HUES6 (cell line): Measurements from ENCODE around the gene SGCD.

Source experiments
- H3K27ac ChIP-seq: 2 replicates; pipeline ENCODE4 v1.7.0; 2013; ENCODE audit warnings: low read depth, mild to moderate bottlenecking, low read length, inconsistent platforms
- H3K27me3 ChIP-seq: 2 replicates; pipeline ENCODE4 v1.6.1; 2013; ENCODE audit warnings: low read length; ENCODE audit not compliant: control insufficient read depth, insufficient read depth
- H3K36me3 ChIP-seq: 2 replicates; pipeline ENCODE4 v1.6.1; 2013; ENCODE audit warnings: low read length; ENCODE audit not compliant: control insufficient read depth, insufficient read depth
- H3K4me1 ChIP-seq: 2 replicates; pipeline ENCODE4 v1.6.1; 2013; ENCODE audit warnings: low read length; ENCODE audit not compliant: control insufficient read depth, insufficient read depth
- H3K4me3 ChIP-seq: 2 replicates; pipeline ENCODE4 v1.5.1; 2013; ENCODE audit warnings: low read depth, low read length
- H3K9ac ChIP-seq: one replicate; pipeline ENCODE4 v1.6.1; 2013; ENCODE audit warnings: mild to moderate bottlenecking, low read length
- H3K9me3 ChIP-seq: 2 replicates; pipeline ENCODE4 v1.6.1; 2013; ENCODE audit warnings: low read depth, low read length; ENCODE audit not compliant: control insufficient read depth, insufficient read depth

The SGCD gene

DNA sequence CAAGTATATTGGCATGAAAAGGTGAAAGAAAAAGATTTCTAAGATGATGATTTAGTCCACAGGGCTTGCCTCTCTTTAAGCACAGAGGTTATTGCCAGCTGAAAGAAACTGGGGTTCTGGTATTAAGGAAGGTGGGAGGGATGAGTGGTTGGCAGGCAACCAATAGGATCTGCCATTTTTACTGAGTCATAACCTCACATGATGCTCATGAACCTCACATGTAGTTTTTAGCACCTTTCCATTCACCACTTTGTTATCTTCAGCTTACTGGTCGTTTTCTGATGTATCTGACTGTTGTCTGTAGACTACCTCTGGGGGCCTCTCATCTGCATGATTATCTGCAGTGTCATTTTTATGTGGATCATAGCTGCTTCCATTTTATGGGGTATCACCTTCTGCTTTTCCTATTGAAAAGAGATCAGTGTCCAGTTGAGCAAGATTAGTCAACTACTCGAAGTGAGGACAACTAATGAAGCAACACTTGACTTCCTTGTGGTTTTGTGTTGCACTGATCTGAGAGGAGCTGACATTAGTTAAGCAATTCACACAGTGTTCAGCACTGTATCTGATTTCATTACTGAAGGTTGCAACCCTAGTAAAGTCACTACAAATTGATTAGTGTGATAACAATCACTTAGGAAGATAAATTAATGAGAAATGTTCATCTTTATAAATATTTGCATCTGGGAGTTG, 186.3 kb downstream of the SGCD start:
- no peak overlapping the region for H3K4me3 ChIP-seq
- no peak overlapping the region for H3K27ac ChIP-seq
- H3K4me1 ChIP-seq: no peaks in the 10 kb centered on the region
- no peak overlapping the region for H3K9ac ChIP-seq
- H3K27me3 ChIP-seq: no peaks in the 10 kb centered on the region
- 0 out of 2 replicates have a peak, but pooled peaks cover 3% of the 10 kb centered on the region for H3K9me3 ChIP-seq
- H3K36me3 ChIP-seq: no peaks in the 10 kb centered on the region

DNA sequence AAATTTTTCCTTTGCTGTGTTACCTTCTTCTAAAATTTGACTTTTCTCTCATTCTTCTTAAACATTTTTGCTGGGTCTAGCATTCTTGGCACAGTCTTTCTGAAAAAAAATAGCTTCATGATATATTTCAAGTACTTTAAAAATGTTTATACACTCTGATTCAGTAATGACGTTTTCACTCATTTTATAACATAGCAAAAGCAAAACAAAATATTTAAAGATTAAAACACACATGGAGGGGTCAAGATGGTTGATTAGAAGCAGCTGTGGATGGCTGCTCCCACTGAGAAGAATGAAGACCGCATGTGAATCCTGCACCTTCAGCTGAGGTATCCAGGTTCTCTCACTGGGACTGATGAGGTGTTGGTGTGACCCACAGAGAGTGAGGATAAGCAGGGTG, 188.2 kb downstream of the SGCD start:
- Histone ChIP-seq H3K9ac (no peak overlapping the region), H3K4me3 (no peak overlapping the region), H3K9me3 (0 out of 2 replicates have a peak, but pooled peaks cover 3% of the 10 kb centered on the region), H3K27me3 (no peaks in the 10 kb centered on the region), H3K36me3 (no peaks in the 10 kb centered on the region), H3K27ac (no peak overlapping the region), H3K4me1 (no peaks in the 10 kb centered on the region)

DNA sequence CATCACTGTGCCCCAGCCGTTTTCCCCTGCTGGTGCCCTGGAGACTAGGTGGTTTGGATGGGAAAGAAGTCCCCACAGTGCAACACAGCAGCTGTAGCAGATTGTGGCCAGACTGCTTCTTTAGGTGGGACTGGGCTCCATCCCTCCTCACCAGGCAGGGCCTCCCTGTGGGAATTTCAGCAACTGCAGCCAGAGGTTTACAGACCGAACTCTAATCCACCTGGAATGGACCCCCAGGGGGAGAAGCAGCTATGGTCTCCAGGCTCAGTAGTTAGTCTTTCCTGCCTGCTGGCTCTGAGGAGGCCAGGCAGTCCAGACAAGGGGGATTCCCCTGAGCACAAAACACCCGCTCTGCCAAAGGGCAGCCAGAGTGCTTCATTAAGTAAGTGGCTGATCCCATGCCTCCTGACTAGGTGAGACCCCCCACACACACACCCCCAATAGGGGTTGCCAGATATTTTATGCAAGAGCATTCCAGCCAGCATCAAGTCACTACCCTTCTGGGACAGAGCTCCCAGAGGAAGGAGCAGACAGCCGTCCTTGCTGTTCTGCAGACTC, 188.9 kb downstream of the SGCD start:
- 0 out of 2 replicates have a peak, but pooled peaks cover 3% of the 10 kb centered on the region for H3K9me3 ChIP-seq
- H3K36me3 ChIP-seq: no peaks in the 10 kb centered on the region
- no peaks in the 10 kb centered on the region for H3K27me3 ChIP-seq
- H3K9ac ChIP-seq: no peak overlapping the region
- no peak overlapping the region for H3K27ac ChIP-seq
- H3K4me3 ChIP-seq: no peak overlapping the region
- H3K4me1 ChIP-seq: no peaks in the 10 kb centered on the region

DNA sequence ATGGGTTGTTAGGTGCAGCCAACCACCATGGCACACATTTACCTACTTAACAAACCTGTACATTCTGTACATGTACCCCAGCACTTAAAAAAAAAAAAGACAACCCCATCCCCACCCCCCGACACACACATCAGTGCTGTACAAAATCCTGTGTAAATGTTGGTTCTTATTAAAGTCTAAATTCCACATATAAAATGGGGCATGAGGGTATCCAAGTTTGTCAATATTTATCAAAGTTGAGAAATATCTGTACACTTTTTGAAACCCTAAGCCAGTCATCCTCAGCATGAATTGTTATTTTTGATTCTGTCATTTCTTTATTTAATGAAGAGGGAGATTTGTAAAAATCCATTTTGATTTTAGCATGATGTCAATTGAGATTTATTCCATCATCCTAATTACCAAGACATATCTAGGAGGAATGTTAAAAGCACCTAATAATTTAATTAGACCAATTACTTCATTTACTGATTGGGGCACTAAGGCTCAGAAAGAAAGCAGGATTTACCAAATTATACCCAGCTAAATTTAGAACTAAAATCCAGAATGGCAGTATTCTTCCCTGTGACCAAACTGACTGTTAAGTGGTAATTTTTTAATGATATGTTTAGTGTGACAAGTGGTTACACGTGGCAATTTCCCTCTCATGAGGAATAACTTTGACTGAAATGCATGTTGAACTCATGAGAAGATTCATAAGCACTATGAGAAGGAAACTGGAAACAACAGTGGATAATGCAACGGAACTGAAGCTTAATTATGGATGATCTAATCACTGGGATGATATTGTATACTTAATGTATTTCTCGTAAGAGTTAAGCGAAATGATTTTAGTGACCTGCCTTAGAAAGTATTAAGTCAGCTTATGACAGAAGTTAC, 195.9 kb downstream of the SGCD start:
- Histone ChIP-seq H3K36me3 (no peaks in the 10 kb centered on the region), H3K9ac (no peak overlapping the region), H3K4me1 (no peaks in the 10 kb centered on the region), H3K9me3 (peaks cover 3% of the 10 kb centered on the region; the same call in 1 of the 2 replicates), H3K27me3 (no peaks in the 10 kb centered on the region), H3K4me3 (no peak overlapping the region), H3K27ac (no peak overlapping the region)

DNA sequence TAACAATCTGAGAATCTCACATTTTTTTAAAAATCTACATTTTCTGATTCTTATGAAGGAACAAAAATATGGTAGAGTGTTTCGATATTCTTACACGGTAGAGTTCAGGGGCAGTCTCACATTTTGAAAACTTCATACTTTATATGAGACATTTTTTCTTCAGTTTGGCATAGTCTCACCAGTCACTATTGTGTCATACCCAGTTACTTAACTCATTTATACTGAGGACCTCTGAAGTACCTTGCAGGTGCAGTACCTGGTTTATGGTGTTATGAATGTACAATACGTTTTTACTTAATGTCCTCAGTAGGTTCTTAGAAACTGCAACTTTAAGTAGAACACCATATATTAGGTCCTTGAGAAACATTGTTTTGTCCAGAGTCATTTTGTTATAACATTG, 196.6 kb downstream of the SGCD start:
- Histone ChIP-seq H3K9ac (no peak overlapping the region), H3K9me3 (peaks cover 3% of the 10 kb centered on the region; the same call in 1 of the 2 replicates), H3K4me3 (no peak overlapping the region), H3K27ac (no peak overlapping the region), H3K36me3 (no peaks in the 10 kb centered on the region), H3K27me3 (no peaks in the 10 kb centered on the region), H3K4me1 (no peaks in the 10 kb centered on the region)

DNA sequence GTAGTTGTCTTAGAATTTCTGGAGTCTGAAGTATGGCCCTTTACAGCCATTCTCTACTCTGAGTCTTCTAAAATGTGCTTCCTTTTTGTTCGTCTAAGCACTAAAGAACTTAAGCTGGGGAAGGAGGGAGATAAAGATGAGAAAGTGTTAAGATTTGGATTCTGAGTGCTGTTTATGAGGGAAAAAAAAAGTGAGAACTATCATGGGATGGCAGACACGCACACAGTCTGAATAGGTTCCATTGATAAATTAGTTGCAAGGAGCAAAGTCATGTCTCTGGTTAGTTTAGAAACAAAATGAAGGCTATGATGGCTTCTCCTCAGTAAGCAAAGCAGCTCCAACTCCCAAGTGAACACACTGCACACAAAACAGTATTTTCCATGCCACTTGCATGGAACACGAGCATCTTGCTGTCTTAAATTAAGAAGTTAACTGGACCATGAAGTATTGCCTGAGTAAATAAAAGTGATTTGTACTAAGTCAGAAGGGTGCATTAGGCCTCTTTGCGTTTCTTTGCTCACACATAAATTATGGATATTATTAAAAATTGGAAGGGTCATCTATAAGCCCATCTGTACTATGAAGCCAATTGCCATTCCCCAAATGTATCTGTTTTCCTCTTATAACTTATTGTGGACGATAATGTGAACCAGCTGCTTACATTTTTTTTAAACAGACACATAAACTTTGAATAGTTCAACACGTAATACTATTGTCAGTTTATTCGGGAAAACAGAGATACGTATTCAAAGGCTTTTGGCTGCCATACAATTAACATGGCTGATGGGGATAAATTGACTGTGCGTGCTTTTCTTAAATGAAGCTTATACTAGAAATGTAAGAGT, 199.3 kb downstream of the SGCD start:
- Histone ChIP-seq H3K27ac (no peak overlapping the region), H3K9ac (no peak overlapping the region), H3K4me3 (no peak overlapping the region), H3K27me3 (no peaks in the 10 kb centered on the region), H3K4me1 (no peaks in the 10 kb centered on the region), H3K9me3 (peaks cover 3% of the 10 kb centered on the region; the same call in 1 of the 2 replicates), H3K36me3 (no peaks in the 10 kb centered on the region)

DNA sequence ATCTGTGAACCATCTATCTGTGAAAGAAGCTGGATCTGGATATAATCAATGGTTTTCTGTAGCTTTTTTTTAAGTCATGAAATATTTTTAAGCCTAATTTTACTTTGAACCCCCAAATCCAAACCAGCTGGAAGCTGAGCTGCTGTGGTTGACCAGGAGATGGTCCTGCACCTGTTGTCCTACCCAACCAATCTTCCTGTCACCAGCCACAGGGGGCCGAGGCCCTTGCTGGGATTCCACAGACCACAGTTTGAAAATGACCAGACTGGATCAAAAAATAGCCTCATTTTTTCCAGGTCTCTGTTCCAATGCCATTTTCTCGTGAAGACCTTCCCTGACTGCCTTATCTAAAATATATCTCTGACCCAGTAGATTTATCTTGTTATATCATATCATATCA, 200.6 kb downstream of the SGCD start:
- Histone ChIP-seq H3K36me3 (no peaks in the 10 kb centered on the region), H3K9ac (no peak overlapping the region), H3K4me1 (no peaks in the 10 kb centered on the region), H3K4me3 (no peak overlapping the region), H3K9me3 (no peaks in the 10 kb centered on the region), H3K27ac (no peak overlapping the region), H3K27me3 (no peaks in the 10 kb centered on the region)

DNA sequence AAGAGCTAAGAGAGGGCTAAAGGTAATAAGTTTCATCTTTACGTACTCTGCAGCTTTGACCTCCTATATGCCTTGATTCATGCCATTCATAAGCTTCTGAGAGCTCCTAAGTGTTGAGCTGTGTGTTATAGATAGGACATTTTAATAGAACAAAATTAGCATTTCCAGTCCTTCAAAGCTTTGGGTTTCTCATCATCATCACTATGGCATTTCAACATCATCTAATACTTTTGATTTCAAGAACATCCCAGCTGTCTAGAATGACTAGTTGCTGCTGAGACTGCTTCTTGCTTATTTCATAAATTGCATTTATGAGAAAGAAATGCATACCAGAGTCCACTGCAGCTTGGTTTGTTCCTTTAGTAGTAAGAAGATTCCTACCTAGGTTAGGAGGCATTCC, 201.7 kb downstream of the SGCD start:
- Histone ChIP-seq H3K9me3 (no peaks in the 10 kb centered on the region), H3K4me3 (no peak overlapping the region), H3K4me1 (no peaks in the 10 kb centered on the region), H3K27ac (no peak overlapping the region), H3K27me3 (no peaks in the 10 kb centered on the region), H3K9ac (no peak overlapping the region), H3K36me3 (no peaks in the 10 kb centered on the region)

DNA sequence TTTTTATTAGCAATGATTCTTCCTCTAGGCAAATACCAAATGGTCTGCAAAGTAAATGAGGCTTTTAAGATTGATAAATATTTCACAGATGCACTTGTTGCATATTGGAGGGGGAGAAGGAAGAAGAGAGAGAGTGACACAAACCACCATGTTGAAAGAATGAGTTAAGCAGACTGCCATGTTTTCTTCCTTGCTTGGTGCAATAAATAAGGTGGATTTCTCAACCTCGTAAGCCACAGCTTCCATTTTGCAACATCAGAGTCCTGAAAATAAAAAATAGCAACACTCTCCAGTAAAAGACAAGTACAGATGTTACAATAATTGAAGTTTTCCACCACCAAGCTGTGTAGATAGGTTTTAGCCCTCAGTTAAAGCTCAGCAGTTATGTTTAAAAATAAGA, 202.9 kb downstream of the SGCD start:
- H3K36me3 ChIP-seq: no peaks in the 10 kb centered on the region
- no peaks in the 10 kb centered on the region for H3K4me1 ChIP-seq
- H3K27me3 ChIP-seq: no peaks in the 10 kb centered on the region

DNA sequence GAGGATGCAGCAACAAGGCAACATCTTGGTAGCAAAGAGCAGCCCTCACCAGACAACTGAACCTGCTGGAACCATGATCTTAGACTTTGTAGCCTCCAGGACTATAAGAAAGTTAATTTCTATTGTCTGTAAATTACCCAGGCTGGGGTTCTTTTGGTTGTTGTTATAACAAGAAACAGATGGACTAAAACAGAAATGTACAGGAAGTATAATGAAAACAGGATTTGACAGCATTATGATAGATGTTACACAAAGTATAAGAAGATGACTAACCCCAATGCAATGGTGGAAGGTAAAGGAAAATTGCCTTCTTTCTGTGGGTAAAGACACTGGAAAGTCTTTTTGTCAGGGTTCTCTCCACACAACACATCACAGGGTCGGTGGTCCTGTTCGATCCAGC, 204.2 kb downstream of the SGCD start:
- no peaks in the 10 kb centered on the region for H3K9me3 ChIP-seq
- no peak overlapping the region for H3K4me3 ChIP-seq
- no peak overlapping the region for H3K9ac ChIP-seq
- H3K36me3 ChIP-seq: no peaks in the 10 kb centered on the region
- H3K27ac ChIP-seq: no peak overlapping the region
- H3K27me3 ChIP-seq: no peaks in the 10 kb centered on the region
- H3K4me1 ChIP-seq: no peaks in the 10 kb centered on the region

More for the DNA sequence above, 202.9 kb downstream of the SGCD start:
- Histone ChIP-seq H3K27ac (no peak overlapping the region), H3K9ac (no peak overlapping the region), H3K4me3 (no peak overlapping the region), H3K9me3 (no peaks in the 10 kb centered on the region)
